Hair follicular keratinocyte (primary cell): ENCODE measurements around the gene ZSWIM6. TPM values are rescaled to one million over a fixed set of nuclear protein-coding genes. Genes with fewer than 3 reads are reported as not detected.

Experiments
- total RNA-seq: library from RNA; depleted of rRNA; stranded (reverse); fragments of >200 nt; gene quantifications from 2 replicates; pipeline ENCODE4 v1.2.3, GENCODE V29; 2015

The ZSWIM6 gene
- total RNA-seq, result 3.6 and 5.4 TPM in 2 replicates

DNA sequence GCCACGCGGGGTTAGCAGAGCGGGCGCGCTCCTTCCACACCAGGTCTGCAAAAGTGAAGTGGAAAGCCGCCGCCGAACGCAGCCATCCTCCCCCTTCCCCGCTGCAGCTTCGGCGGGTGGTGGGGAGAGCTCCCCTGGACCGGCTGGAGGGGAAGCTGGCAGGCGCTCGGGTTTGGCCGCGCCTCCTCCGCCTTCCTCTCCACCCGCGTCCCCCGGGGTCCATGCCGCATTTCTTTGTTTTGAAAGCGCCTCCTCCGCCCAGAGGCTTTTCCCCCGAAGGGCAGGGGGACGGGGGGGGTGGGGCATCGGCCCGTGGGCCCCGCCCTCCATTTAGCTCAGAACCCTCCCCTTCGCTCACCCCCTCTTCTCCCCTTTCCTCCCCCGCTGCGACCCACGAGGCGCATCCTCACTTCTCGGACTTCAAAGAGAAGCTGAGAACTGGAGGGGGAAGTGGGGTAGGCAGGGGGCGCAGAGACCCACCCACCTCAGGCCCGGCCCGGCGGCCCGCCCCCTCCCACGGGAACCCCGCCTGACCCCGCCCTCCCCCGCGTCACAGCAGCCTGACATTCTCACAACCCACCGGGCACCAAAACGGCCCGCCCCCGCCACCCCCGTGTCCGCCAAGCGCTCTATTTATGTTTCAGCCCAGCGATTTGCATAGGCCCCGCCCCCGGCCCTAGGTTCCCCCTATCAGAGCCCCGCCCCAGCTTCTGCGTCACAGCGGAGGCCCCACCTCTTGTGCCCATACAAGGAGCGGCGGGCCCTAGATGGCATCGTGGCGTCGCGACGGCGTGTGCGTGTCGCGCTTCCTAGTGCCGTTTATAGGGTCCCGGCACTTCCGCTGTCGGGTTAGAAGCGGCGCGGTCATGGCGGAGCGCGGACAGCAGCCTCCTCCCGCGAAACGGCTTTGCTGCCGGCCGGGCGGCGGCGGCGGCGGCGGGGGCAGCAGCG is at the start of gene ZSWIM6:
Gene ZSWIM6 (plus strand): TSS at position 852 of the 951 bp plus-strand sequence. CDS start 15 bp downstream, at position 867.

Other genes with a start within 250 kb of the ZSWIM6 start
- gene SMIM15, start 169.8 kb upstream of the ZSWIM6 start, total RNA-seq, result 52.7 and 54.6 TPM in 2 replicates